Medulla oblongata (tissue), 1 donor: Measurements from ENCODE around the gene KIF18A.
"Not testable (repeated sequence)": the region's sequence is repeated elsewhere in the genome, so short reads cannot be mapped to it uniquely, and the experiment has no call there.

Source experiments
- DNase-seq: peaks from one replicate; pipeline ENCODE4 v3.0.0-alpha.2; 2015; ENCODE audit errors: extremely low spot score

The KIF18A gene

DNA sequence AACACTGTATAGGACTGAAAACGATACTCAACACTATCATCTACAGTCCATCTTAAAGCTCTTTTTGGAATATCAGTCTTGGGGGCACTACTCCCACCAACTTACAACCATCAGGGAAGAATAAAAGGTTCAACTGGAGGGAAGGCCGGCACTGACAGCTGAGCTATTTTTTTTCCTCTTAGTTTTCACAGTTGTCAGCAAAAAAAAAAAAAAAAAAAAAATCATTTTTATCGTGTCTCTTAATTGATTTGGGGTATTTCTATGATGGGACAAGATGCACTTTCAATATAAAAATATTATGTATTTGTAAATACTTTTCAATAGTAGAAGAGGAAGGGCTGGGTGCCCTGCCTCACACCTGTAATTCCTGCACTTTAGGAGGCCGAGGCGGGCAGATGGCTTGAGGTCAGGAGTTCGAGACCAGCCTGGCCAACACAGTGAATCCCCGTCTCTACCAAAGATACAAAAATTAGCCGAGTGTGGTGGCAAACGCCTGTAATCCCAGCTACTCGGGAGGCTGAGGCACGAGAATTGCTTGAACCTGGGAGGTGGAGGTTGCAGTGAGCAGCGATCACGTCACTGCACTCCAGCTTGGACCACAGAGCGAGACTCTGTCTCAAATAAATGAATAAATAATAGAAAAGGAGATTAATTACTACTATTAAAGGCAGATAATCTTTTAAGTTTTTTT lies 1.5 kb downstream of the KIF18A start:
- DNase-seq = no peak

DNA sequence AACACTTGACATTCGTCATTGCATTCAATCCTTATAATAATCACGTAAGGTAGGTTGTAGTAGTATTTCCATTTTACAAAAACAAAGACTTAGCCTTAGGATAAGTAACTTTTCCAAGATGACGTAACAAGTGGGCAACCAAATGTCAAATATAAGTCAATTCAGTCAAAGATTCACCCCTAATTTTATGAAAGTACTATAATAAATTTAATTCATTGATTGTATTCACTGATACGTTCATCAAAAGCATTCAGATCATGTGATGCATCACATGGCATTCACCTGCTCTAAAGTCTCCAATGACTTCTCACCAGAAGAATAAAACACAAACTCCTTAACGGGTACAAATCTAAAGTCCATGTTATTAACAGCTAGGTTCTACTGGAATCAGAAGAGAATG lies 2.1 kb downstream of the KIF18A start:
- no peak for DNase-seq

DNA sequence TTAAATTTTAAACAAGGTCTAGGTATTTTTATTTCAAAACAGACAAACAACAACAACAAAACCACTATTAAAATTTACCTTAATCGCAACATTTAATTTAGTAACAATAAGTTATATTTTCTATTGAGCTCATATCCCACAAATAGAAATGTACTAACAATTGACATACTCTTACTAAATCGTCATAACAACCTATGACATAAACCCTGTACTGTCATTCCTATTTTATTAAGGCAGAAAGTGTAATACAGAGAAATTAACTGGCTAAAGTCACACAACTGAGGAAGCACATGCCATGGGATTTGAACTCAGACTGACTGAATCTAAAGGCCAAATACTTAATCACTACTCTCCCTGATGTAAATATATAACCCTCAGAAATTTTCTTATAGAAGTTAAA lies 3.0 kb downstream of the KIF18A start:
- no peak for DNase-seq

DNA sequence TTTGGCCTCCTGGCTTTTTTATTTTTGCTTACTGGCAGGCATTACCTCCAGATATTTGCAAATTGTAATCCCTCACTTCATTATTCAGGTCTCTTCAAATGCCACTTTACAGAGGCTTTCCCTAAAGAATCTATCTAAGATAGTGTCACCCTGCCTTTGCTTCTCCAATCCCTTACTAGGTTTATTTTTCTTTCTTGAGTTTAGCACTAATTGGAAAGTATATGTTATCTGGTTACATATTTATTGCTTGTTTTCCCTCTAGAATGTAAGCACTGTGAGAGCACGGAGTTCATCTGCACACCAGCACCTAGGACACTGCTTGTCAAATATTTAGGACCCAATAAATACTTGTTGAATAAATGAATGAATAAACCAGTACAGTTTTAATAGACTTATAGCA lies 3.5 kb downstream of the KIF18A start:
- DNase-seq = no peak

DNA sequence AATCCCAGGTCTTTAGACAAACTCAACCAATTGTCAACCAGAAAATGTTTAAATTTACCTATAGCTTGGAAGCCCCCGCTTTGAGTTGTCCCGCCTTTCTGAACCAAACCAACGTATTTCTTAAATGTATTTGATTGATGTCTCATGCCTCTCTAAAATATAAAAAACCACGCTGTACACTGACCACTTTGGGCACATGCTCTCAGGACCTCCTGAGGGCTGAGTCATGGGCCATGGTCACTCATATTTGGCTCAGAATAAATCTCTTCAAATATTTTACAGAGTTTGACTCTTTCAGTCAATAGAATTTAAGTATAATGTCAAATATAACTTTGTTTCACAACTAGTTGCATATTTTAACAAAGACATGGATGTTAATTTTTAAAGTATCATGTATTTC lies 5.7 kb downstream of the KIF18A start:
- DNase-seq = not testable (repeated sequence)

DNA sequence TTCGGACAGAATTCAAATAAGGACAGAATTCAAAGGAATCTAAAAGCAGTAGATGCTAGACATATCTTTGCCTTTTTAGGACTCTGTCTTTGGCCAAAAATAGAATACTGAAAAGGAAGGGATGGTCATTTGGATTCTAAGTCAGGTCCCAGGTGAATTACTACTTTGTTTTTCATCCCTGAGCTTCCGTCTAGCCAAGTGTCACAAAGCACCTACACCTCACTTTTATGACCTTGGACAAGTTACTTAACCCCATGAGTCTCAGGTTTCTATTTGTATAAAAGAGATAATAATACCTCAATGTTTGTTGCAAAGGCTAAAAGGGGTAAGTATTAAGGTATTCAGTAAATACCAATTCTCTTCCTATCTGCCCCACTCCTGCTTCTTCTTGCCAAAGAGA lies 7.3 kb downstream of the KIF18A start:
- no peak for DNase-seq

DNA sequence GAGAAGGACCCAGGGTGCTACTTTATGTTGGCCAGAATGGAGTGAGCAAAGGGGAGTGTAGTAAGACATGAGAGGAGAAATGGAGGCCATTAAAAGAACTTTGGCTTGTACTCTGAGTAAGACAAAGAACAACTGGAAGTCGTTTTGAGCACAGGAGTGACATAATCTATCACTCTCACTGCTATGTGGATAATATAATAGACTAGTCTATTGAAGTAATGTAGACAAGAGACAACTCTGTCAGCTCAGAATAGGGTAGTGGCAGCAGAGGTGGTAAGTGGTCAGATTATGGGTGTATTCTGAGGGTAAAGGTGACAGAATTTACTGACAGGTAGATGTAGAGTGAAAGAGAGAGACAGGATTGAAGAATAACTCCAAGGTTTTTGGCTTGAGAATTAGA lies 8.2 kb downstream of the KIF18A start:
- DNase-seq = no peak

DNA sequence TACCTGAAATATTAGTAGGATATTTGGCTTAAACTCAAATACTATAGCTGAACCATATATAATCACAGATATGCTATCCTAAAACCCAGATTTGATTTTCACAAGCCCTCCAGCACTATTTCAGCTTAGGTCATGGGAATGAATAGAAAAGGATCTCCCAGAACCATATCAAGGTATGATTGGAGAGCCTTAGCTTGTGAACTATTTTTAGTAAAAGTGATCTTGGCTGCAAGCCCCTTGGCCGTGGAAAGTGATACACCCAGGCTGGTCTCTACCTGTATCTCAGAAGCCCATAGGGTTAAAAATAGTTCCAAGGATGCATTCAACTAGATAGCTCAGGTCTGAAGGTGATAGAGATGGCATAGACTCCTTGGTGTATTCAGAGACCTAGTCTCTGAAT lies 9.7 kb downstream of the KIF18A start:
- no peak for DNase-seq

DNA sequence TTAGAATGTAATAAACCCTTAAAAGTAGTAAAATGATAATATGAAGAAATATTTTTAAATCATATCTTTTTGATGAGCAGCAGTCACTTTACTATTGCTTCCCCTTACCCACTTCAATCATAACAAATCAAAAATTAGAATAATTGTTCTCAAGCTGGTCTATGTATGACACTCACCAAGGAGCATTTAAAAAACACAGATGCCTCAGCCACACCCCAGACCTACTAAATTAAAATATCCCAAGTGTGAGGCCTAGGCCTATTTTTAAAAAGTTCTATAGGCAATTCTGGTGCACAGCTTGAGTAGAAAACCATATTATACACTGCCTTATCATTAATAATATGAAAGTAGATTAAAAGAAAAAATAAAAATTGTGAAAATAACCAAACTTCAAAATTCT lies 15.2 kb downstream of the KIF18A start:
- no peak for DNase-seq

DNA sequence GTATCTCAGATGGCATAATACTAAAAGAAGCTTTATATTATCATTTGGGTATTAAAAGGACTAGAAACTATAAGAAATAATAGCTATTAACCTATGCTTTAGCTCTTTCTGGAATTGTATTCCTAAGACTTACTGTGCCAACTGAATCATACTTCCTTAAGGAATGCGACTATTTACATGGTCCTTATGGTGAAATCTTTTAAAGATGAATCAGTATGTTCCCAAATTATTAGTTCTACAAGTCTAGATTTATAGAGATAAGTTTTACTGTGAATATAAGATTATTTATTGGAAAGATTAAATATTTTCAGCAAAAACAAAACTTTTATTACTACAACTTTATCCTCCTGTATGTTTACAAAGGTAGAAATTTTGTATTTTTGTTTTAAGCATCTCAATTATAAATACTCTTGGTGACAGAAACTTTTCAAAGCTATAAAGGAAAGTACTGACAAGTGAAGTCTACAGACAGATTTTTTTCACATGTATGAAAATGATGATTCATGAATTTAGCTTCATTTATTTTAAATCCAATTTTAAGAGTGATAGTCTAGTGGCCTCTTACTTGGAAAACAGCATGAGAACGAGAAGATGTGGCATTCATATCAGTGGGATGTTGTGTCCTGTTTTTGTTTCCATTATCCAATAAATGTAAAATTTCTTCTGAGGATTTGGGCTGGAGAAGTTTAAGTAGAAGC lies 17.8 kb downstream of the KIF18A start:
- DNase-seq = no peak

DNA sequence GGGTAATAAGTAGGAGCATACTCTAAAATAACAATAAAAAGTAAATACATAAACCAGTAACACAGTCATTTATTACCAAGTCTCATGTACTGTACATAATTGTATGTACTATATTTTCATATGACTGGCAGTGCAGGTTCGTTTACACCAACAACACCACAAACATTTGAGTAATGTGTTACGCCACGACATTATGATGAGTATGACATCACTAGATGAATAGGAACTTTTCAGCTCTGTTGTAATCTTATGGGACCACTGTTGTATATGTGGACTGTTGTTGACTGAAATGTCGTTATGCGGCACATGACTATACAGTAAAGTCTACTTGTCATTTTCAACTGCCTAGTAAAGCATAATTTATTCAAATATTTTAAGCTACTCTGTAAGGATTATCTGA lies 18.6 kb downstream of the KIF18A start:
- DNase-seq = no peak

DNA sequence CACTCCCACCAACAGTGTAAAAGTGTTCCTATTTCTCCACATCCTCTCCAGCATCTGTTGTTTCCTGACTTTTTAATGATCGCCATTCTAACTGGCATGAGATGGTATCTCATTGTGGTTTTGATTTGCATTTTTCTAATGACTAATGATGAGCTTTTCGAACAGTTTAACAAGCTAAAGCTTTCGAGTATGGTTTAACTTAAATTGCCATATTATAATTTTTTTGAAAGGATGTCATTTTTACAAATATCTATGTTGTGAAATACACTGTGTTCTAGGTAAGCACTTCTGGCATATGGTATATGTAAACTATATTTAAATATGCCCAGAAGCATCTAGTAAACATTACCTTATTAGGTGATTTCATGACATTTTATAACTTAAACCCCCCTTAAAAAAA lies 20.3 kb downstream of the KIF18A start:
- DNase-seq = not testable (repeated sequence)

DNA sequence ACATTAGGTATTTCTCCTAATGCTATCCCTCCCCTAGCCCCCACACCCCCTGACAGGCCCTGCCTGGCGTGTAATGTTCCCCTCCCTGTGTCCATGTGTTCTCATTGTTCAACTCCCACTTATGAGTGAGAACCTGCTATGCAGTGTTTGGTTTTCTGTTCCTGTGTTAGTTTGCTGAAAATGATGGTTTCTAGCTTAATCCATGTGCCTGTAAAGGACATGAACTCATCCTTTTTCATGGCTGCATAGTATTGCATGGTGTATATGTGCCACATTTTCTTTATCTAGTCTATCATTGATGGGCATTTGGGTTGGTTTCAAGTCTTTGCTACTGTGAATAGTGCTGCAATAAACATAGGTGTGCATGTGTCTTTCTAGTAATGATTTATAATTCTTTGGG lies 20.8 kb downstream of the KIF18A start:
- DNase-seq = not testable (repeated sequence)

DNA sequence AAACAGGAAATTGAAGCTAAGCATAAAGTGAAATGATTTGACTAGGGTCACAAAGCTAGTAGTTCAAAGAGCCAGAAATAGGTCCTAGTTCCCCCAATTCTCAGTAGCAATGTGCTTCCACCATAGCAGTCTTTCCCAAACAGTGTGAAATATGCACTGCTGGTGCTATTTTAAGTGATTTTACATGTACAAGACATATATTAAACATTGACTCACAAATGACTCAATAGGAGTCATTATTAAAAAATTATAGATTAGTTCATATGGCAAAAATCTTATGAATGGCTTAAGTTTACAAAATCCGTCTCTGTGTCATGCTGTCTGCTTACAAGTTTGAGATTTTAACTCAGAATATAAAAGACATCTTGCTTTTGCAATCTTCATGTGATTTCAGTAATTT lies 21.4 kb downstream of the KIF18A start:
- DNase-seq = no peak

DNA sequence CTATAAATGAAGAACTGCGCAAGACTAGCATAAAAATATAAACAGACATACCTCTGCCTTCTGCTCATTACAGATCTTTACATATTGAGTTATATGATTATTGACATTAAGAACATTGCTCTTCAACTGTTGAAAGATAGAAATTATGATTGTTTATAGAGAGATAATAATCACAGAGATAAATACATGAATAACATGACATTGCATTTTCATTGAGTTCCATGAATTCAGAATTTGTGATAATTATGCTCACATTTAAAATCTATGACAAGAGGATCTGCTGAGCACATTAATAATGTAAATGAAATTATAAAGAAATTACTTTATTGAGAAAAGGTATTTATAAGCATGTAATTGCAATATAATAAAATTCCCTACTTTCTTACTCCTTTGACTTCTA lies 24.8 kb downstream of the KIF18A start:
- no peak for DNase-seq

DNA sequence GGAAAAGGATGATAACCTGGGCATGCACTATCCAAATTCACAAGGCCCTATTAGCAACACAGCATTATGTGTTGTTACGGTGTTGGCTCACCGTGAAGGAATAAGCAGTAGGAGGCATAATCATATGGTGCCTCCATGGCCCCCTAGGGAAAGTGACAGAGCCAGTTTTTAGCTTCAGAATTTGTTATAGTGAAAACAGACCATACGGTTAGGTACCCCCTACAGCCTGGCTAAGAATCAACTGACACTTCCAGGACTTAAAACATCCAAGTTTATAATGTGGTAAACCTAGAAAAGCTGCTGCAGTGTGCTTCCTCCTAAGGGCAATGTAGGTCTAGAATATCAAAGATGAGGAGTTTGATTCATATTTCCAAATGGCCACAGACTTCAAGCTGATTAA lies 30.4 kb downstream of the KIF18A start:
- no peak for DNase-seq

DNA sequence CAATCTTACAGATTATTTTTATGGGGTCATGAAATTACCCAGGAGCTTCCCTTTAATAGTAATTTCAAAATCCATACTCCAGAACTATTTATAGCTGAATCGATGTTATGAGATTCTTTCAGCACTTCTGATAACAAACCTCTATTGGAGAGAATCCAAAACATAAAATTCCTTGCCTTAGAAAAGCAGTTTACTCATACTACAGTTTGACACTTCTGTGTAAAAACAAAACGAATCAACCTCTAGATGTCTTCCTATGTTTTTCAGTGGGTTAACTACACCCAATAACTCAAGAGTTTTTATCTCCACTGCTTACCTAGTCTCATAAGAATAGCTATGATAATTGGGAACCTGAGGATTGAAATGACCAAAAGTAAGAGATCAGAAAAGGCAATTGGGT lies 35.6 kb downstream of the KIF18A start:
- no peak for DNase-seq

DNA sequence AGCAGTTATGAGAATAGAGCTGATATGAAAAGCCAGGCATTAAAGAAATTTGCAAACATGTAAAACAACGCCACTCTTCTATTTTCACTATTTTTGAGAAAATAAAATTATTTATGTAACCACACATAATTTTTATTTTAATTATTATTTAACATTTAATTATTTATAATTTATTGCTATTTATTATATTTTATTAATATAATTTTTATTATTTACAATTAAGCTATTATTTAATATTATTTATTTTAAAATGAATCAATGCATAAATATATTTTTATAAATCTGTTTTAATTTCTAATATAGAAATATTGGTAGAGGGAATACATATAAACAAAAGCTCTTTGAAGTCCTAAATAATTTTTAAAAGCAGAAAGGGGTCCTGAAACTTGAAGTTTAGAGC lies 36.7 kb downstream of the KIF18A start:
- no peak for DNase-seq

DNA sequence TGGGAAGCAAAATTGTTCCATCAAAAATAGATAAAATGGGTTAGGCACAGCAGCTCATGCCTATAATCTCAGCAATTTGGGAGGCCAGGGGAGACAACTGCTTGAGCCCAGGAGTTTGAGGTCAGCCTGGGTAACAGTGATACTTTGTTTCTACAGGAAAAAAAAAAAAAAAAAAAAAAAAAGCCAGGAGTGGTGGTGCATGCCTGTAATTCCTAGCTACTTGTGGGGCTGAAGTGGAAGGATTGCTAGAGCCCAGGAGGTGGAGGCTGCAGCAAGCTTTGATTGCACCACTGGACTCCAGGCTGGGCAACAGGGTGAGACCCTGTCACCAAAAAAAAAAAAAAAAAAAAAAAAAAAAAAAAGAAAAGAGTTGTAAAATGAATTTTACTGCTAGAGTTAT lies 49.6 kb downstream of the KIF18A start:
- no peak for DNase-seq

DNA sequence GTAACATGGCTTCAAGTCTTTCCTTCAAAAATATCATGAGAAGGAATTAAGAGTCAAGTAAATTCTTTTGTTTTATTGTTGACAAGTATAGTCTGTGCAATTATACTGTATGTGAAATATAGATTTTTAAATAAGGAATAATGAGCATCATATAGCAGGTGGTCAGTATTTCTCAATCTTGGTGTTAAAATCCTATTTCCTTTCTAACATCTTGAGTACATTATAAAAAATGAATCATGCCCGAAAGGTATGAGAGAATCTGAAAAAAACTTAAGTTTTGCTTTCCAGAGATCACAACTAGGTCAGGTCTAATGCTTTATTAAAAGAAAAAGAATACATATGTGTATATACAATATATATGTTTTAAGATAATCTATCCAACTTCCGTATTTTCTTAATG lies 53.1 kb downstream of the KIF18A start:
- DNase-seq = no peak

DNA sequence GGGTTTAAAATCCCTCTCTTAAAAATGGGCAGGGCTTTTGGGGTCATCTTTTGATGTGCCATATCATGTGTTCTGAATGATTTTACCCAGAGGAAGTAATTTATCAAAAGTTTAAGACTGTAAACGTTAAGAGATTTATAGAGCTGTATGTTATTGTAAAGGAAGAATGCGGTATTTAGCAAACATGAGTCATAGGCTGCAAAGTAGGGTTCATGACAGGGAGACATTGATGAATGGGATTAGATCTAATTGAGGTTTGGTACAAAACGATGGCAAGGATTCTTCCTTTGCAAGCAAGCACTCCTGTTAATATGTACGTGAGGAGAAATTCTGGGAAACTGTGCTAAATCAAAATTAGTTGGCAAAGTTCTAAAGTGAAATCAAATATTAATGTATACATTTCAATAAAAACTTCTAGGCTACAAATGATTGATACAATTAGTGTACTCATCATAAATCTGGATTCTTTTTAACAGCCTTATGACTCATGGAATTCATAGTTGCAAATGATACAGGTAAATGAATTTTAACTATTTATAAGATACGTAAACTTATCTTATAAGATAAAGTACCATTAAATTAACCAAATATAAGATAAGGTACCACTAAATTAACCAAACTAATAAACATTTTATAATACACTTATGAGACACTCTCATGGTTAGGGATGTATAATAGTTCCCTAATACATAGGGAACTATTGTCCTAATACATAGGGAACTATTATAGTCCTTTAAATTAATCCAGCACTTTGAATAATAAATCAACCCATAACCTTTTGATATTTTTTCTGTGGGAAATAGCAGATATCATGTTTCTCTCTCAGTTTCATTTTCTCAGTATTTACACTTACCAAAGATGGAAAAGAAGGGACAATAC lies 58.4 kb downstream of the KIF18A start:
- DNase-seq = no peak

DNA sequence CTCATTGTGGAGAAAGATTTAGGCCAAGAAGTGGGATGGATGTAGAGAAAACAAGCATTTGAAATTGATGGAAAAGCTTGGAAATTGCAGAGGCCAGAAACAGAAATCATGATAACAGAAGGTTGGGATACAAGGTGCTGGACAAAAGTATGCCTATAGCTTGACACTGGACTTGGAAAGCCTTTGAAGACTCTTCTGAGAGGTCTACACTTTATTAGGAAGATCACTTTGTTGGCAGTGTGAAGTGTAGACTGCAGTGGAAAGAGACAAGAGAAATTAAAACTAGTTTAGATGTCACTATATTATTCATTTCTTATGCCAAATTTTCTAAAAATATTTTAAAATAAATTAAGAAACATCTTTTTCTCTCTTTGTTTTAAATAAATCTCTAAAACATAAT lies 59.1 kb downstream of the KIF18A start:
- DNase-seq = no peak
